ENCODE measurements around the gene TMEM100. TPM values are rescaled to one million over a fixed set of nuclear protein-coding genes. Genes with fewer than 3 reads are reported as not detected.

Gene TMEM100
- total and polyA plus RNA-seq, 10 of the 15 experiments (the other 5 are each of a cell fraction or from before 2014, with no cell fraction given) = not detected

GRCh38 chr17:55722742-55723487 lies at the start of gene TMEM100 (continued):
- TF ChIP-seq E2F8 (IDR thresholded peaks at IDR 0.05; ENCODE audit: low read depth, partially characterized antibody) (no peak), ESRRA (IDR thresholded peaks at IDR 0.05; ENCODE audit: low read length) (no peak), IRF3 (IDR thresholded peaks at IDR 0.05) (no peak), EGR1 (IDR thresholded peaks at IDR 0.05; ENCODE audit: borderline replicate concordance in 1 of 2, low read depth in 2 of 2, low read length in 2 of 2) (no peak), CREM (IDR thresholded peaks at IDR 0.05; ENCODE audit: low read depth) (no peak), POLR2A (IDR thresholded peaks at IDR 0.05; ENCODE audit: low read depth, low read length) (no peak), MYC (IDR thresholded peaks at IDR 0.05; ENCODE audit: insufficient read depth, insufficient read length, insufficient replicate concordance, low read length, severe bottlenecking) (no peak), GABPA (IDR thresholded peaks at IDR 0.05; ENCODE audit: low read depth) (no peak), ZNF384 (IDR thresholded peaks at IDR 0.05; ENCODE audit: borderline replicate concordance, low read depth, low read length) (no peak), SMC3 (IDR thresholded peaks at IDR 0.05; ENCODE audit: borderline replicate concordance, low read length) (no peak), CEBPB (IDR thresholded peaks at IDR 0.05; ENCODE audit: borderline replicate concordance in 1 of 2, low read depth in 2 of 2, low read length in 2 of 2) (no peak), TAF1 (IDR thresholded peaks at IDR 0.05; ENCODE audit: borderline replicate concordance, low read depth, low read length) (no peak)
- TF ChIP-seq, protein P1, sequence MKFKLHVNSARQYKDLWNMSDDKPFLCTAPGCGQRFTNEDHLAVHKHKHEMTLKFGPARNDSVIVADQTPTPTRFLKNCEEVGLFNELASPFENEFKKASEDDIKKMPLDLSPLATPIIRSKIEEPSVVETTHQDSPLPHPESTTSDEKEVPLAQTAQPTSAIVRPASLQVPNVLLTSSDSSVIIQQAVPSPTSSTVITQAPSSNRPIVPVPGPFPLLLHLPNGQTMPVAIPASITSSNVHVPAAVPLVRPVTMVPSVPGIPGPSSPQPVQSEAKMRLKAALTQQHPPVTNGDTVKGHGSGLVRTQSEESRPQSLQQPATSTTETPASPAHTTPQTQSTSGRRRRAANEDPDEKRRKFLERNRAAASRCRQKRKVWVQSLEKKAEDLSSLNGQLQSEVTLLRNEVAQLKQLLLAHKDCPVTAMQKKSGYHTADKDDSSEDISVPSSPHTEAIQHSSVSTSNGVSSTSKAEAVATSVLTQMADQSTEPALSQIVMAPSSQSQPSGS (IDR thresholded peaks at IDR 0.05; ENCODE audit: low read length) = no peak
- TF ChIP-seq, protein P2, sequence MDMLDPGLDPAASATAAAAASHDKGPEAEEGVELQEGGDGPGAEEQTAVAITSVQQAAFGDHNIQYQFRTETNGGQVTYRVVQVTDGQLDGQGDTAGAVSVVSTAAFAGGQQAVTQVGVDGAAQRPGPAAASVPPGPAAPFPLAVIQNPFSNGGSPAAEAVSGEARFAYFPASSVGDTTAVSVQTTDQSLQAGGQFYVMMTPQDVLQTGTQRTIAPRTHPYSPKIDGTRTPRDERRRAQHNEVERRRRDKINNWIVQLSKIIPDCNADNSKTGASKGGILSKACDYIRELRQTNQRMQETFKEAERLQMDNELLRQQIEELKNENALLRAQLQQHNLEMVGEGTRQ (IDR thresholded peaks at IDR 0.05; ENCODE audit: borderline replicate concordance, low read depth, low read length) = no peak

Measured in GM12878 (cell line).